PFSK-1 (cell line): Measurements from ENCODE around the gene CAPN7.

Experiments
- FOXP2 ChIP-seq: optimal IDR thresholded peaks from 2 replicates; pipeline ENCODE3; 2011; ENCODE audit warnings: borderline replicate concordance, control low read depth, inconsistent platforms; ENCODE audit not compliant: insufficient read depth; ENCODE audit errors: extremely low read length, extremely low read depth
- POLR2AphosphoS5 ChIP-seq: IDR thresholded peaks from 2 replicates; pipeline ENCODE4 v1.6.1; 2012; ENCODE audit warnings: low read depth, mild to moderate bottlenecking, control low read depth, low read length, moderate library complexity
- REST ChIP-seq, 2 experiments: IDR thresholded peaks; 2 replicates each; pipeline versions ENCODE4 v1.6.1 to v1.8.0; 2011 to 2012; ENCODE audit warnings: low read depth in 2 of 2, low read length in 2 of 2, control low read depth in 1 of 2, inconsistent platforms in 1 of 2, mild to moderate bottlenecking in 1 of 2, moderate library complexity in 1 of 2; ENCODE audit not compliant: insufficient read depth in 1 of 2
- SIN3A ChIP-seq: IDR thresholded peaks from 2 replicates; pipeline ENCODE4 v1.6.1; 2012; ENCODE audit warnings: mild to moderate bottlenecking, low read length, moderate library complexity, borderline replicate concordance; ENCODE audit not compliant: insufficient read depth
- TAF1 ChIP-seq: IDR thresholded peaks from 2 replicates; pipeline ENCODE4 v1.6.1; 2012; ENCODE audit warnings: low read length, control low read depth, borderline replicate concordance; ENCODE audit not compliant: insufficient read depth

The CAPN7 gene

GRCh38 chr3:15215996-15216395, 9.9 kb downstream of the CAPN7 start:
- TF ChIP-seq POLR2AphosphoS5 = no peak
- TF ChIP-seq SIN3A = no peak
- no peak for TF ChIP-seq REST (IDR thresholded peaks at IDR 0.05; ENCODE audit: insufficient read depth in 1 of 2, low read depth in 2 of 2, low read length in 2 of 2)
- TF ChIP-seq FOXP2 = no peak
- no peak for TF ChIP-seq TAF1

- TF ChIP-seq SIN3A (no peak), FOXP2 (no peak), REST (IDR thresholded peaks at IDR 0.05; ENCODE audit: insufficient read depth in 1 of 2, low read depth in 2 of 2, low read length in 2 of 2) (no peak), POLR2AphosphoS5 (no peak), TAF1 (no peak)
Observed at GRCh38 chr3:15216501-15216900, 10.5 kb downstream of the CAPN7 start.

GRCh38 chr3:15217011-15217671, 11.1 kb downstream of the CAPN7 start:
- no peak for TF ChIP-seq REST (IDR thresholded peaks at IDR 0.05; ENCODE audit: insufficient read depth in 1 of 2, low read depth in 2 of 2, low read length in 2 of 2)
- TF ChIP-seq FOXP2 = no peak
- TF ChIP-seq TAF1 = no peak
- TF ChIP-seq SIN3A = no peak
- no peak for TF ChIP-seq POLR2AphosphoS5

GRCh38 chr3:15217841-15218267, 11.8 kb downstream of the CAPN7 start:
- TF ChIP-seq FOXP2 (no peak), REST (IDR thresholded peaks at IDR 0.05; ENCODE audit: insufficient read depth in 1 of 2, low read depth in 2 of 2, low read length in 2 of 2) (no peak), TAF1 (no peak), POLR2AphosphoS5 (no peak), SIN3A (no peak)

- TF ChIP-seq FOXP2 (no peak), TAF1 (no peak), POLR2AphosphoS5 (no peak), SIN3A (no peak), REST (IDR thresholded peaks at IDR 0.05; ENCODE audit: insufficient read depth in 1 of 2, low read depth in 2 of 2, low read length in 2 of 2) (no peak)
Observed at GRCh38 chr3:15218689-15219088, 12.6 kb downstream of the CAPN7 start.
